GM10847 (cell line): ENCODE results near the gene PAK5.

Experiments
- POLR2A ChIP-seq: IDR thresholded peaks from 2 replicates; pipeline ENCODE4 v1.6.1; 2011; ENCODE audit not compliant: insufficient read length; ENCODE audit errors: extremely low read depth

PAK5 gene

GRCh38 chr20:9668381-9668780 lies 170.5 kb downstream of the PAK5 start:
- TF ChIP-seq POLR2A = no peak

- TF ChIP-seq POLR2A = no peak
Measured at GRCh38 chr20:9663423-9663822, 175.5 kb downstream of the PAK5 start.

GRCh38 chr20:9660236-9660868 lies 178.5 kb downstream of the PAK5 start:
- no peak for TF ChIP-seq POLR2A

- no peak for TF ChIP-seq POLR2A
Measured at GRCh38 chr20:9647741-9648140, 191.1 kb downstream of the PAK5 start.

- no peak for TF ChIP-seq POLR2A
Measured at GRCh38 chr20:9646375-9646774, 192.5 kb downstream of the PAK5 start.

GRCh38 chr20:9642882-9643281 lies 196.0 kb downstream of the PAK5 start:
- TF ChIP-seq POLR2A = no peak

- no peak for TF ChIP-seq POLR2A
Measured at GRCh38 chr20:9637889-9638288, 201.0 kb downstream of the PAK5 start.

- TF ChIP-seq POLR2A = no peak
Measured at GRCh38 chr20:9635750-9636149, 203.1 kb downstream of the PAK5 start.

- no peak for TF ChIP-seq POLR2A
Measured at GRCh38 chr20:9634327-9634726, 204.5 kb downstream of the PAK5 start.

- TF ChIP-seq POLR2A = no peak
Measured at GRCh38 chr20:9632991-9633390, 205.9 kb downstream of the PAK5 start.

- no peak for TF ChIP-seq POLR2A
Measured at GRCh38 chr20:9632265-9632664, 206.6 kb downstream of the PAK5 start.

- no peak for TF ChIP-seq POLR2A
Measured at GRCh38 chr20:9630554-9630953, 208.3 kb downstream of the PAK5 start.

GRCh38 chr20:9629831-9630230 lies 209.0 kb downstream of the PAK5 start:
- TF ChIP-seq POLR2A = no peak

GRCh38 chr20:9628589-9628988 lies 210.3 kb downstream of the PAK5 start:
- no peak for TF ChIP-seq POLR2A

GRCh38 chr20:9628141-9628540 lies 210.7 kb downstream of the PAK5 start:
- no peak for TF ChIP-seq POLR2A

- TF ChIP-seq POLR2A = no peak
Measured at GRCh38 chr20:9627219-9627618, 211.7 kb downstream of the PAK5 start.

- no peak for TF ChIP-seq POLR2A
Measured at GRCh38 chr20:9626357-9626756, 212.5 kb downstream of the PAK5 start.
